DMS 273 (cell line): ENCODE results near the gene MPDZ.
"Not testable (repeated sequence)": the region's sequence is repeated elsewhere in the genome, so short reads cannot be mapped to it uniquely, and the experiment has no call there.

Experiments used
- DNase-seq: peaks from one replicate; lab custom pipeline; 2025; ENCODE audit not compliant: unreplicated experiment; lab: John Stamatoyannopoulos, UW

MPDZ gene

DNA sequence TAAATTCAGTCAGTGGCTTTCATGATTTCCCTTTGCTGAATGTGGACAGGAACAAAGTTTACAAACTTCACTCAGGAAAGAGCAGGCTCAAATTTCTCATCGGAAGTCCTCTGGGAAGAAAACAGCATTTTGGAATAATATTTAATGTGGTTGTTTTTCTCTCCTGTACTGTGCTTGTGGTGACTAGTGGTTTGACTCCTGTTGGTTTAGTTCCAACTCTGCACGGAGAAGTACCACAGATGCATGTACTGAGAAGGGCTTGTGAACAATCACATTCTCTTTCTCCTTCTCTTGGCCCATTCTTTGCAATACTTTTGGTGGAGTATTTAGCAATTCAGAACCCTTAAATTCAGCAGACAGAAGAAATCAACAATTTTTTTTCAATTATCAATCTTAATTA is 13.3 kb downstream of the MPDZ start:
- peak; percentile 48 for DNase-seq

DNA sequence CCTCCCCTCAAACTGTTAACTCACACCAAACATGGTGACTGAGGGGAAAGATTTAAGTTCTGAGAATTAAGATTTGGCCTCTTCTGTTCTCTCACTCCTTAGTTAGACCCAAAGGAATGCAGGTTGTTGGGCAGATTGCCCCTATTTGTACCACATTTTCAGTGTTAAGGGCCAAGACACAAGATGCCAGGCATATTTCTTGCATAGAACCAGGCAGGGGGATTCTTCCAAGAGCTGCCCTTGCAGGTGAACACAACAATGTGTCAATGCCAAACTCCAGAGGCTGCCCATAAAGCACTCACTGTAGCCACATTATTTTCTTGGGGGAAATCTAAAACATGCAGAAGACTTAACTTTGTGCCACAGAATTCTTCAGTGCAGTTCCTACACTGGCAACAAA is 14.7 kb downstream of the MPDZ start:
- DNase-seq: peak; percentile 33

DNA sequence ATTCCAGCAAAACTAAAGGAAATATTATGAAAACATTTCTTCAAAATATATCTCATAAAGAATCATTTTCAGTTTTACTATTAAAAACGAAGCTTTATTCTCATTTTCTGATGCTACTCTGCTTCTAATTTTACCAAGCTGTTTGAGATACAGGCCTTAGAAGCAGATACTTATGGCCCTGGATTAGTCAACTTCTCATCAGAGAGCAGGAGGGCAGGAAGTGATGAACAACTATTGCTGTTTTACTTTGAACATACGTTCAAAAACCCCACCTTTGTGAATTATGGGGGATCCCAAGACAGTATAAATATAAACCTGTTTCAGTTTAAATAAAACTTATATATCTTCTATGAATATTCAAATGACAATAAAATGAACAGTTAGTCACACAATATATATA is 16.0 kb downstream of the MPDZ start:
- DNase-seq: no peak

DNA sequence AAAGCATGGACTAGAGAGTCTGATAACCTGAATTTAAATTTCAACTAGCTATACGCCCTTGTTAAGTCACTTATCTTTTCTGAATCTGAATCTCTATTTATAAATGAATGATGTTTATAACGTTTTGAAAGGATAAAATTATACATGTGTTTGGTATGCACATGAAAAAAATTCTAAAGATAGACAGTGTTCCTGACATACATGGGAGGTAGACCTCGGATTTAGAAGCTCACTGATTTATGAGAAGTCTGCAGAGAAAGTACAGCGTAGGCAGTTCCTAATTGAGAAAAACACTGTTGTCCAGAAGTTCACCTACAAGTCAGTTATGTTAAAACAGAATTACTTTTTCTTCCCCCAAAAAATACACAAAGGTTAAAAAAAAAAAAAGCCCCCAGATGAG is 26.6 kb downstream of the MPDZ start:
- no peak for DNase-seq

DNA sequence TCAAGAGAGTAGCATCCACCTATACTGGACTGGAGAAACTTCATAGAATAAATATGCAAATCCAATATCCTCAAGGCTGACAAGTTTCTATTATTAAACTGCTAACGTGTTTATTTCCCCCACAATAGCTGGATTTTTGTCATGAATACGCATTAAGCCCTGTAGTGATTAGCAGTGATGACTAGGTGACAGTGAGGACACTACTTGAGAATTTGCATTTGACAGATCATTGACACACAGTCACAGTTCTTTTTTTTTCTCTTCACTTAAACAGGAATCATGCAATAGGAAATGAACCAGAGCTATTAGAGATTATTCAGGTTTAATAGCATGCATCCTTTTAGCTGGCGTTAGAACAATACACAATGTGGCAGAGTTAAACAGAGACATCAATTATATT is 35.3 kb downstream of the MPDZ start:
- no peak for DNase-seq

DNA sequence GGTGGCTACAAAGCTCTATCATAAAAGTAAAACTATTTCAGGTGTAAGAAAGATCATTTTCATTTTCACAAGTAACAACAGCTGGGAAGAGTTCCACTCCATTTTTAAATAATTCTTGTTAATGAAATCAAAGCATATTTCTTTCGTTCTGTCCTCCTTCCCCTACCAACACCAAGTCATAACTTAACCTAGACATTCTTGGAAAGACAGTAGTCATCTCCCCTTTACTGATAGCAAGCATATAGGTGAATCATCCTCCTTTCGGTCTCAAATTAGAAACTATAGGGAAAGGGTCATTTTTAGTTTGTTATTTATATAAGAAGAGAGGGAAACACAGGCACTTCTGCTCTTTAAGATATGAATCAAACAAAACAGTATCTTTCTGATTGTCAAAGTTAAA is 38.2 kb downstream of the MPDZ start:
- DNase-seq: no peak

DNA sequence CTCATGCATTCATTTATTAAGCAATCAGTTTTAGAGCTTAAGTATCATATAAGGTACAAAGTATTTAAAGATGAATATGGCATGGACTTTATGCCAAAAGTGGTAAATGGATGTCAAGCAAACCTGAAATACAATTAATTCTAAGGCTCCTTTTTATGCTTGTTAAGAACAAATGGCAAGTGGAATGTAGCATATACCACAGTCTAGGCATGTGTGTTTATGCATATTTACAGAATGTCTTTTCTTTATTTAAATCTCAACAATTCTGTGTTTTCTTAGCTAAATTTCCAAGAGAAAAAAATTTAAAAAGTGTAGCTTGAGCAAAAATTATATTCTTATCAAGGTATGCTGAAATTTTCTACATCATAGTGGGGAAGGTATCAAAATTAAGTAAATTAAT is 39.8 kb downstream of the MPDZ start:
- DNase-seq: no peak

DNA sequence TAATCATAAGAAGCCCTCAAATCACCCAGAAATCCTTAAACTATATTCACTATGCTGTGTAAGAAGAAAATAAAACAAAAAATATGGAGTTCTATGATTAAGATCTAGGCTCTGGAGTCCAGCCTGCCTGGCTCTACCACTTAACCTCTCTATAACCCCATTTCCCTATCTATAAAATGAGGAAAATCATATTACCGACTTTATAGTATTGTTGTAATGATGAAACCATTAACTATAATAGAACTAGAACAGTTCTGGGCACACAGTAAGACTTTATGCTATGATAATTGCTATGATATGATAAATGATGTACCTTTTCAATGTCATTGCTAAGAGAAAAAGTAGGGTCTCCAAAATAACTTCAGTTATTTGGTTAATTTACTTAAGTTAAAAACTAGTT is 40.3 kb downstream of the MPDZ start:
- DNase-seq: no peak

DNA sequence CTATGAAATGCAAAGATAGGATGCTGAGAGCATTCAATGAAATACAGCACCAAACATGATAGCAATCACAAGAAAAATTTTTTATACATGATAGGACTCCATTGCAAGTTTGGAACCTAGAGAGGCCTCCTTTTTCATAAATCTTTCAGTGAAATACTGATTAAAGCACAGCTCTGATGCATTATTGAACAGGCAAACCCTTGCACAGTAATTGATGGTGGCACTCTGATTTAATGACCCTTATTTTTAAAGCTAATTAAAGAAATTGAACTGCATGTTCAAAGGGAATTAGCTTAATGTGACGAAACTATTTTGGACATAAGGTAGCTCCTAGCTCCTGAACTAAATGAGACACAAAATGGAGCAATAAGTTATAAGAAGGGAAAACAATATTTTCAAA is 44.6 kb downstream of the MPDZ start:
- no peak for DNase-seq

DNA sequence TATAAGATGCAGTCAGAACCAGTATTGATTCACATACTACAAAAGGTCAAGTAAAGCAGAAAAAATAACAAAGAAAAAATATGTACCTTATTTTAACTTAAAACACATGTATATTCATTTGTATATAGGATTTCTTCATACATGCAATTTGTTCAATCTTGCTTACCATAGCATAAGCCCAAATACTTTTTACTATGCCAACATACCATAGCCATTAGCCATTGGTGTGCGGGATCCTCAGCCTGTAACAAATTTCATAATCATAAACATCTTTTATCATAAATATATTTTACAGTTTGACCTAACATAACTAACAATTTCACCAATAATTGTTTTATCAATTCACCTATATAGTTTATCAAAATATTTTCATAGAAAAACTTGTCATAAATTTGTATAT is 51.1 kb downstream of the MPDZ start:
- no peak for DNase-seq

DNA sequence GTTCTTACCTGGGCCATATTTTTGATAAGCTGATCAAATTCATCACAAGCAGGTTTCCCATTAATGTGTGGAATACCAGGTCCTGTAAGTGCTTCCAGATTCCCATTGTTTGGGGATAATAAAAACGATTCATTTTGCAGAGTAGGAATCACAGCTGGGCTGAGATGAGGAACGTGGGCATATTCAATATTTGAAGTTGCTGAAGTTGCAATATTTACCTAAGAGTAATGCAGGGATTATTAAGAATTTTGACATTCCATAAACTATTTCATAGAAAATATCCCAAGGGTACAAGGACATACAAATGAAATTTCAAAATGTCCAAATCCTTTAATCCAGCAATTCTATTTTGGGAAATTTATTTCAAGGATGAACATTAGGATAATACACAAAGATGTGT is 55.1 kb downstream of the MPDZ start:
- no peak for DNase-seq

DNA sequence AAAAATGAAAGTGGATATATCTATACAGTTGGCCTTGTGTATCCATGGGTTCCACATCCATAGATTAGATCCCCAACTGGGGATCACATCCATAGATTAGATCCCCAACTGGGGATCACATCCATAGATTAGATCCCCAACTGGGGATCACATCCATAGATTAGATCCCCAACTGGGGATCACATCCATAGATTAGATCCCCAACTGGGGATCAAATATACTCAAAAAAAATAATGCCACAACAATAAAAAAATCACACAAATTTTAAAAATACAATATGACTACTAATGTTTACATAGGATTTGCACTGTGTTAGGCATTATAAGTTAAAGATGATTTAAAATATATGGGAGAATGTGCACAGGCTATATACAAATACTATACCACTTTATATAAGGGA is 56.8 kb downstream of the MPDZ start:
- DNase-seq: not testable (repeated sequence)

DNA sequence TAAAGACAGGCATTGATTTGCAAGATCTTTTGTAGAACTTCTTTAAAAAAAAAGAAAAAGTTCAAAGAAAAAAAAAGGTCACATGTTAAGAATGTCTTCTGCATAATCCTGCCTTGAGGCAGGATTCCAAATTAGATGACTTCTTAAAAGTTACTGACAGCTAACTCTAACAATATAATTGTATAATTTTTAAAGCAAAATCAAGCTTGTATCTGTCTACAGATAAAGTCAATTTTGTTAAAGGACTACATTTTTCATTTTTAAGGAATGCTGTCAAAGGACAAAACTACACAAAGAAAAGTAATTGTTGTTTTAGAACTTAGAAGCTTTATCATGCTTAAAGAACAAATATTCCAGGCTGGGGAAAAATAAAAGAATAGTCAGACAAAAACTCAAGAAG is 57.8 kb downstream of the MPDZ start:
- no peak for DNase-seq

DNA sequence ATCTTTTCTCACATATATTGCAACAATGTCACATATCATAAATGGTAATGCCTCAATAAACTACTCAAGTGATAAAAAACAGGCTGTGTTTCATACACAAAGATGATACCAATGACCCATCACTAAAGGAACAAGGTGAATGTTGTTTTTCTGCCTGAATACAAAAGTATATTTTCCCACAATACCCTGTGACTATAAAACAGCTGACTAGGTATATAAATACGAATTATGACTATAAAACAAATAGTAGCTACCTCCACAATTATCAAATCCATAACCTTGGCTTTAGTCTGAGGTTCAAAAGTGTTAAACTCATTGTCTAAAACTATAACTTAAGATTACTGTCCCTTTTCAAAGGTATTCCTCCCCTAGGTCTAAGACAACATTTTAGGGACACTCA is 58.7 kb downstream of the MPDZ start:
- no peak for DNase-seq

DNA sequence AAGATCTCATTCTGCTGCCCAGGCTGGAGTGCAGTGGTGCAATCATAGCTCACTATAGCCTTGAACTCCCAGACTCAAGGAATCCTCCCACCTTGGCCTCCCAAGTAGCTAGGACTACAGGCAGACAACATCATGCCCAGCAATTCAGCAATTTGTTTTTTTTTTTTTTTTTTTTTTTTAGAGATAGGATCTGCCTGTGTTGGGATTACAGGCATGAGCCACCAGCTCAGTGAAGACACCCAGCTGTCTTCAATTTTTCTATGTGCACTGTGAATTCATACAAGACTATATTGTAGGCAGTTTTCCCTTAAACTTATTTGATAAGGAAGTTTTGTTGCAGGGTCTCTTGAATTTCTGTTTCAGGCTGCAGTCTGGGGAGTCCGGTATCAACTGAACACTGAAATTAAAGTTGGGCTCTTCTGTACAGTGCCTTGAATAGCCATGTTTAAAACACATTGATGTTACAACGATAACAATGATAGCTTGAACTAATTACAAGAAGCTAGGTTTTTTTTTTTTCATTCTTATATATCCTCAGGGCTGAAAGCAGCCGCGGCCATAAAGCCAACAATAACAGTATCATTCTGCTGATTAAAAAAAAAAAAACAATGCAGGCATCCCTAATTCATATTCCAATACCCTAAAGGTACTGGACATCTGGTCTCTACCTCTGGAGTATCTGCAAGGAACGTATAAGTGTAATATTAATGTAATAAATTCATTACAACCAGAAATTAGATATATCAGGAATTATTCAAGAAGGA is 63.5 kb downstream of the MPDZ start:
- DNase-seq: no peak

DNA sequence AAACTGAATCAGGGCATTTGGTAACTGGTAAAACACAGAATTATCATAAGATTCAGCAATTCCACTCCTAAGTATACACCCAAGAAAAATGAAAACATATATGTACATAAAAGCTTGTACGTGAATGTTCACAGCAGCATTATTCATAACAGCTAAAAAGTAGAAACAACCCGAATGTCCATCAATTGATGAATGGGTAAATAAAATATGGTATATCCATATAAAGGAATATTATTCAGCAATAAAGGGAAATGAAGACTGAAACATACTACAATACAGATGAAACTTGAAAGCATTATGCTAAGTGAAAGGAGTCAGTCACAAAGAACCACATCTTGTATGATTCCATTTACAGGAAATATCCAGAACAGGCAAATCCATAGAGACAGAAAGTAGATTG is 65.5 kb downstream of the MPDZ start:
- DNase-seq: no peak

DNA sequence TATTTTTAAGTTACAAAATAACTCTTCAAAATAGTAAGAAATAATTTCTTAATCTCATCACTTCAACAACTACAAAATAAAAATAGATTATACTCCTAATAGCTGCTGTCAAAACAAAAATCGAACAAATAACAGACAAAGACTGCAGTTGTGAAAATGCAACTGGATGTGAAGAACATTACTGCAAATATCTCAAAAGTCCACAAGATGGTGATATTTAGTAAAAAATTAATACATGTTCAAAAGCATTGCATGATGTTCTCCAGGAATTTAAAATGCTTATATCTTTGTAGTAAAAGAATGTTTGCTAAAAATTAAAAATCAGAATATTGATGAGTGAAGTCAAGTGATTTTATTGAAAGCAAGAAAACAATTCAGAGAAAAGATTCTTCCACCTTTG is 66.2 kb downstream of the MPDZ start:
- peak; percentile 41 for DNase-seq

DNA sequence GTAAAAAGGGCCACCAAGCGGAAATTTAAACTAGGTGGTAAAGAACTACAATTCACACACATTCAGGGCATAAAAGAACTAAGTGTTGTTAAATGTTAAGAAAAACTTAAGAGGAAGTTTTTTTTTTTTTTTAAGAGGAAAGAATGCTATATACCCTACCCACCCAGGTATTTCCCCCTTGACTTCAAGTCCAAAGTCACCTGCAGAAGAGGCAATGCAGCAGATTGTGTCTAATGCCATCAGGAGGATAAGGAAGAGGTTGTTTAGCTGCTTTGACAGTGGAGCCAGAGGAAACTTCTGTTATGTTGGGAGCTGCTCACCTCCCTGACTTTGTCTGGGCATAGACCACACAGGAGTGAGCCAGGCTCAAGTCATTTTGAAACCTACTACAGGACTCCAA is 69.2 kb downstream of the MPDZ start:
- no peak for DNase-seq

DNA sequence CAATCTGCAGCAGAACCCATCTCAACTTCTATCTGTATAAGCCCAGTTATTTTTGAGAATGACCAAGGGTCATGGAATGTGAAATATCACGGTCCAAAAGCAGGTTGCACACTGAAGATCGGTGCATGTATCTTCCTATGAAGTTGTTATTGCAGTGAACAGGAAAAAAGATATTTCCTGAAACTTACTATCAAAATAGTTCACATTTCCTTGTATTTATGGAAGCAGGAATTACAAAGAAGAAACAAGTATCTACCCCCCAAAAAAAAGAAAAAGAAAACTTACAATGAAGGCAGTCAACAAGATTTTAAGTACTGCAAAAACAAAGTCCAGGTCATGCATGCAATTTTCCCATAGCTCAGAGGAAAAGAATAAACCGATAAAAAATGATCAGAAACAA is 70.0 kb downstream of the MPDZ start:
- no peak for DNase-seq

DNA sequence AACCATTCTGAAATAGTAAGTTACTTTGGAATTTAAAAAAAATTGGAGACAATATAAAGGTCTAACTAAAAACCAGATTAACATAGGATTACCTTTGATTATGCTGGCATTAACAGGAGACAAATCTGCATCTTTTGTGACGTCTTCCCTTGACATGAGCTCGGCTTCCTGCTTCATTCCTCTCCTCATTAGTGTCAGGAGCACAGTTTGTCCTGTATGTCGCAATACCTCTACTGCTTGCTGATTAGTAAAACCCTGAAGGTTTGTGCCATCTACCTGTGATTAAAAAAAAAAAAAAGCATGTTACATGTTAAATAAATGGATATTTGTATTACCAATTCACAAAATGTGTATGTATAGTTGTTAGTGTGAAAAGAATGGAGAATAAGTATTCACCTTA is 73.7 kb downstream of the MPDZ start:
- DNase-seq: no peak

DNA sequence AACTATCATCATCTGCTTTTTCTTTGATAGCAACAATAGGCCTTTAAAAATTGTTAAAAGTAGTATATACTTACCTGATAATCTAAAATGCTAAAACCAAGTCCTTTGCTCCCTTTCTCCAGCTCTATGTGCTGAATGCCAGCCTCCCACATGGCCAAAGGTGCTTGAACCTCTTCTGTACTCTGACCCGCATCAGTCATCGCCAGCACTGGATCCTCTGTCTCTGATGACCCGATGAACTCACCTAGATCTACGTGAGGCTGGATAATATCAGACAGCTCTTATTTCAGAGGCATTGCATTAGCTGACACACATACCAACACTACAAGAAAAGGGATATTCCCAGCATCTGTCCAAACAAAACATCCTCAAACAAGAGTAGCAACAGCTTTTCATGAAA is 89.5 kb downstream of the MPDZ start:
- DNase-seq: no peak

DNA sequence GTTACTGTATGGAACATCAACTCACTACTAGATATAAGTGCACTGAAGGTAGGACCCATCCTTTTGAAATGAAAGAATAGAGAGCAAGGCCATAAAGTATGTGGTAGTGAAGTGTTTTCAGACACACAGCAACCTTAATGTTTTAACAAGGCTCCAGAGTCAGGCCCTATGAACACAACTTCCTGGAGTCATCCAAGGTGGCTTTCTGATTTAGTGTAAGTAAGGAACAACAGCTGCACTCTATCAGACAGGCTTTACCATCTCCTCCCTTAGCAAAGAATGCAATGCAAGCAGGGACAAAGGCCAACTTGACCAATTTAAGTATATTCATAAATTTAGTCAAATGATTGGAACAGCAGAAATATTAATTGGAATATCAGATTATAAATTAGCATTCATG is 90.1 kb downstream of the MPDZ start:
- no peak for DNase-seq

DNA sequence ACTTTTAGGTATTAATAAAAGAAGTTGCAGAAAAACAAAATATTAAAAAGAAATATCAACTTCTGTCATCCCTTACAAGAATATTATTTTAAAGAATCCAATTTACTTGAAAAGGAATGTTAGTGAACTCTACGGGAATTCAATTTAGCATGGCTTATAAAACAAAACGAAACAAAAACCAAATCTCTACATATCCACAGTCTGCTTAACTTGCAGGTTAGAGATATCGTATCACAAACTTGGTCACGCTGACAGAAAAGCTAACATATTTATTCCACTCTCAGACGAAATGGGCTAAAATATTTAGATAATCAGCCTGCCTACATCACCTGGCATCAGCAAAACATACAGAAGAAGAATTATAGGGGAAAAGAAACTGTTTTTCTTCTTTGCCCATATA is 92.7 kb downstream of the MPDZ start:
- DNase-seq: no peak

DNA sequence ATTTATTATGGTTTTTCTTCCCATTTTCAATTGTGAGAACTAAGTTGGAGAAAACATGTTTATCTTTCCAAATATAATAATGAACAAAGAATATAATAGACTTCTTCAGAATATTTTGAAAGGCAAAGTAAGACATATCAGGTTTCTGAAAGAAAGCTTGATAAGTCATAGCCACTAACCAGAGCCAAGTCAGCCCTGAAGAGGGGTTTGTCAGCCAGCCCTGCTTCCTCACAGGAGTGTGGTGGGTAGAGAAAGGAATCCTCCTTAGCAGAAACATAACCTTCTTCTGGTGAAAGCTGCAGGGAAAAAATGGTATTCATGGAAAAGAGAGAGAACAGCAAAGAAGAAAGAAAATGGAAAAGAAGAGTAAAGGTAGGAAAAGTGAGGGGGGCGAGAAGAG is 93.4 kb downstream of the MPDZ start:
- DNase-seq: no peak
